ENCODE measurements around the gene CCDC146. TPM values are rescaled to one million over a fixed set of nuclear protein-coding genes. Genes with fewer than 3 reads are reported as not detected.

Gene CCDC146
- total and polyA plus RNA-seq, 2 of the 8 experiments (the other 6 are each of a cell fraction or from before 2014, with no cell fraction given) = 0.88 to 2.4 TPM

- Histone ChIP-seq H2BK120ac (replicated peaks; ENCODE audit: low read depth, low read length) (no peak overlapping the region), H2BK5ac (ENCODE audit: low read depth, low read length) (no peak overlapping the region), H4K5ac (ENCODE audit: insufficient read length, low read depth, low read length) (no peak overlapping the region), H3K79me1 (ENCODE audit: low read depth, low read length) (no peaks in the 10 kb centered on the region), H4K8ac (ENCODE audit: extremely low read depth, insufficient read depth, low read length) (no peak overlapping the region; the same call in 1 of the 2 replicates), H3K36me3 (ENCODE audit: control insufficient read depth in 2 of 4, insufficient read depth in 4 of 4, low read length in 3 of 4) (no peaks in the 10 kb centered on the region), H3K23me2 (ENCODE audit: low read depth, low read length) (no peaks in the 10 kb centered on the region), H3K56ac (replicated peaks; ENCODE audit: insufficient read length, low read depth, low read length) (no peak overlapping the region), H3K18ac (ENCODE audit: extremely low read depth, low read length) (no peak overlapping the region), H3K9ac (replicated peaks in 1 of 4; ENCODE audit: extremely low read depth in 1 of 4, low read depth in 3 of 4, low read length in 3 of 4) (no peak overlapping the region), H3K23ac (ENCODE audit: insufficient read length) (no peak overlapping the region), H4K20me1 (replicated peaks in 1 of 2; ENCODE audit: control insufficient read depth in 1 of 2, insufficient read depth in 2 of 2, low read length in 2 of 2) (no peaks in the 10 kb centered on the region), H2AFZ (ENCODE audit: low read length) (no peak overlapping the region), H3K4me2 (ENCODE audit: insufficient read depth in 1 of 2, low read depth in 2 of 2, low read length in 2 of 2) (no peak overlapping the region), H2BK12ac (ENCODE audit: low read depth, low read length) (no peak overlapping the region), H3K79me2 (ENCODE audit: control insufficient read depth in 1 of 2, insufficient read depth in 2 of 2, low read length in 2 of 2) (no peaks in the 10 kb centered on the region), H4K91ac (replicated peaks; ENCODE audit: insufficient read length, low read length) (no peak overlapping the region), H3K14ac (ENCODE audit: insufficient read length) (no peak overlapping the region), H3K27ac (ENCODE audit: low read depth, low read length) (no peak overlapping the region), H2BK15ac (ENCODE audit: low read length) (no peak overlapping the region), H2AK5ac (ENCODE audit: low read depth, low read length) (no peak overlapping the region), H3K4ac (replicated peaks; ENCODE audit: insufficient read length, low read depth, low read length) (no peak overlapping the region), H3K9me3 (ENCODE audit: insufficient read depth in 2 of 2, low read depth in 1 of 2, low read length in 1 of 2) (no peaks in the 10 kb centered on the region), H2BK20ac (ENCODE audit: low read length) (no peak overlapping the region), H3K27me3 (replicated peaks in 1 of 4; ENCODE audit: control insufficient read depth in 3 of 4, extremely low read depth in 1 of 4, insufficient read depth in 3 of 4, low read length in 3 of 4) (no peaks in the 10 kb centered on the region), H3K4me3 (ENCODE audit: extremely low read depth in 1 of 4, insufficient read depth in 2 of 4, low read depth in 3 of 4, low read length in 4 of 4) (no peak overlapping the region), H3K4me1 (replicated peaks in 1 of 4; ENCODE audit: control insufficient read depth in 3 of 4, insufficient read depth in 4 of 4, low read length in 3 of 4) (peaks cover 0 to 12% (median 3%) of the 10 kb centered on the region in 4 experiments; a peak in 4 of 7 replicates)
- 92% methylated on average over 5 of the region's 5 CpGs; no CpG with 5 or more reads in 1 of the 2 experiments for WGBS, 2 experiments (ENCODE audit: extremely low coverage in 1 of 2, insufficient coverage in 1 of 2, insufficient read length in 1 of 2, insufficient replicate concordance in 2 of 2, low coverage in 1 of 2, low lambda C conversion rate in 2 of 2, missing lambda C conversion rate in 1 of 2)
- no peak for FAIRE-seq
- no peak for TF ChIP-seq SRF (IDR thresholded peaks at IDR 0.05; ENCODE audit: low read depth, low read length)
- POLR2A ChIA-PET (ENCODE audit: partially characterized antibody) = no interaction called here
- no peak for DNase-seq (ENCODE audit: low read depth in 1 of 2, low spot score in 2 of 2)
- CTCF ChIA-PET (ENCODE audit: partially characterized antibody) = interaction anchor here (0.8 to 3.5 kb wide), 17 partner anchors 8 to 124 kb away, joined by 3 to 23 read pairs (median 5); partner anchors contain the start of genes CCDC146 and FGL2
Measured at GRCh38 chr7:77246026-77246640, 123.7 kb downstream of the CCDC146 start.

All from H1 (cell line).